Neural cell (in vitro differentiated cells): ENCODE measurements around the gene MTARC1.

Experiments
- EP300 ChIP-seq: fragments of 450-650 bp; conservative IDR thresholded peaks from 2 replicates; pipeline ENCODE4 v1.6.1; 2014; ENCODE audit warnings: antibody characterized with exemption, mild to moderate bottlenecking, moderate library complexity; ENCODE audit not compliant: poor library complexity, severe bottlenecking
- EZH2 ChIP-seq: fragments of 200-600, 300-800 bp; shearing (Covaris generic), sonication (generic); IDR thresholded peaks from 2 replicates; pipeline ENCODE4 v1.6.1; 2014; ENCODE audit warnings: antibody characterized with exemption, low read length, borderline replicate concordance, mild to moderate bottlenecking; ENCODE audit not compliant: insufficient read depth, poor library complexity, severe bottlenecking
- MXI1 ChIP-seq: fragments of 450-650 bp; conservative IDR thresholded peaks from 2 replicates; pipeline ENCODE4 v1.6.1; 2014; ENCODE audit warnings: antibody characterized with exemption, mild to moderate bottlenecking; ENCODE audit not compliant: poor library complexity, severe bottlenecking
- POLR2AphosphoS5 ChIP-seq: IDR thresholded peaks from 2 replicates; pipeline ENCODE4 v1.6.1; 2012
- RAD21 ChIP-seq: fragments of 450-650 bp; conservative IDR thresholded peaks from 2 replicates; pipeline ENCODE4 v1.6.1; 2014; ENCODE audit warnings: antibody characterized with exemption, mild to moderate bottlenecking, moderate library complexity
- TAF1 ChIP-seq: IDR thresholded peaks from 2 replicates; pipeline ENCODE4 v1.6.1; 2012; ENCODE audit warnings: low read depth
- TF ChIP-seq, protein P1 (sequence below): fragments of 450-650 bp; IDR thresholded peaks from 2 replicates; pipeline ENCODE4 v1.5.1; 2014; ENCODE audit warnings: antibody characterized with exemption, mild to moderate bottlenecking, moderate library complexity; ENCODE audit not compliant: poor library complexity, severe bottlenecking

DNA sequence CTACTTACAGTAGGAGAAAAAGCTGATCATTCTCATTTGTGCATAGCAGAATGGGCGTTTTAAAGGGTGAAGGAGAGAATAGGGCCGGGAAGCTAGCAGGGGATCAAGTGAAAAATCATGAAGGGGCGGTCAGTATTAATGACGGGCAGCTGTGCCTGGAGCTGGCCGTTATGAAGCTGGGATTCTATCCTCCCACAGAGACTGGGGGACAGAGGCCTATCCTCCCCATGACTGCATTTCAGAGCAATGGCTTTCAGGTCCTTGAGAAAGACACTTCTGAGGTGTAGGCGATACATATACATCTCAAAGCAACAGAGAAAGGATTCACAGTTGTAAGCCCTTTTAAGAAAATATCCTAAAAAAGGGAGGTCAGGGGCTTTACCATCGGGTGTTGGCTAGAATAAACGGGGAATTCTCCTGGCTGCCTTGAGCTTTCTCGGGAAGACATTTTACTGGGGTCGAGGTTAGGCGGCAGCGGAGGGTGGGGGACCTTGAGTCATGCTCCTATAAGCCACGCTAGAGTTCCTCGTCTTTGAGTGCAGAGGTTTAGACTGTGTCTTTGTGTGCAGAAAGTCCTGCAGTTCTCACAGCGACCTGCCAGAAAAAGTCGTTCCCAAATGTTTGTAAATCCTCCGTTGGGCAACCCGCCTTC, 39.1 kb upstream of the MTARC1 start:
- TF ChIP-seq RAD21 (no peak), EZH2 (no peak), POLR2AphosphoS5 (no peak), TAF1 (no peak), EP300 (no peak), MXI1 (no peak)
- TF ChIP-seq, protein P1, sequence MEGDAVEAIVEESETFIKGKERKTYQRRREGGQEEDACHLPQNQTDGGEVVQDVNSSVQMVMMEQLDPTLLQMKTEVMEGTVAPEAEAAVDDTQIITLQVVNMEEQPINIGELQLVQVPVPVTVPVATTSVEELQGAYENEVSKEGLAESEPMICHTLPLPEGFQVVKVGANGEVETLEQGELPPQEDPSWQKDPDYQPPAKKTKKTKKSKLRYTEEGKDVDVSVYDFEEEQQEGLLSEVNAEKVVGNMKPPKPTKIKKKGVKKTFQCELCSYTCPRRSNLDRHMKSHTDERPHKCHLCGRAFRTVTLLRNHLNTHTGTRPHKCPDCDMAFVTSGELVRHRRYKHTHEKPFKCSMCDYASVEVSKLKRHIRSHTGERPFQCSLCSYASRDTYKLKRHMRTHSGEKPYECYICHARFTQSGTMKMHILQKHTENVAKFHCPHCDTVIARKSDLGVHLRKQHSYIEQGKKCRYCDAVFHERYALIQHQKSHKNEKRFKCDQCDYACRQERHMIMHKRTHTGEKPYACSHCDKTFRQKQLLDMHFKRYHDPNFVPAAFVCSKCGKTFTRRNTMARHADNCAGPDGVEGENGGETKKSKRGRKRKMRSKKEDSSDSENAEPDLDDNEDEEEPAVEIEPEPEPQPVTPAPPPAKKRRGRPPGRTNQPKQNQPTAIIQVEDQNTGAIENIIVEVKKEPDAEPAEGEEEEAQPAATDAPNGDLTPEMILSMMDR: no peak
